Memory B cell (primary cell): ENCODE results near the gene DAPK2.

Source experiments
- ATAC-seq: fragments of 150-1000 bp; cut with Tn5 transposase; 2 replicates; pipeline ENCODE4 v1.10.0; 2021; ENCODE audit warnings: low read depth, mild to moderate bottlenecking, moderate library complexity
- DNase-seq, 2 donors: peaks; one replicate each; pipeline ENCODE4 v3.0.0; 2022; ENCODE audit warnings: low spot score in 2 of 2
- H3K27ac Mint-ChIP-seq: one replicate; pipeline ENCODE4 v1.8.0; 2022; ENCODE audit warnings: mild to moderate bottlenecking, moderate library complexity, mixed read lengths
- H3K27me3 Mint-ChIP-seq: one replicate; pipeline ENCODE4 v1.8.0; 2022; ENCODE audit warnings: mixed read lengths
- H3K36me3 Mint-ChIP-seq: one replicate; pipeline ENCODE4 v1.8.0; 2022; ENCODE audit warnings: mild to moderate bottlenecking, mixed read lengths
- H3K4me1 Mint-ChIP-seq: one replicate; pipeline ENCODE4 v1.8.0; 2022; ENCODE audit warnings: mixed read lengths
- H3K4me3 Mint-ChIP-seq: one replicate; pipeline ENCODE4 v1.8.0; 2022; ENCODE audit warnings: mild to moderate bottlenecking, moderate library complexity, mixed read lengths
- H3K9me3 Mint-ChIP-seq: one replicate; pipeline ENCODE4 v1.8.0; 2022; ENCODE audit warnings: mixed read lengths

DAPK2 gene

DNA sequence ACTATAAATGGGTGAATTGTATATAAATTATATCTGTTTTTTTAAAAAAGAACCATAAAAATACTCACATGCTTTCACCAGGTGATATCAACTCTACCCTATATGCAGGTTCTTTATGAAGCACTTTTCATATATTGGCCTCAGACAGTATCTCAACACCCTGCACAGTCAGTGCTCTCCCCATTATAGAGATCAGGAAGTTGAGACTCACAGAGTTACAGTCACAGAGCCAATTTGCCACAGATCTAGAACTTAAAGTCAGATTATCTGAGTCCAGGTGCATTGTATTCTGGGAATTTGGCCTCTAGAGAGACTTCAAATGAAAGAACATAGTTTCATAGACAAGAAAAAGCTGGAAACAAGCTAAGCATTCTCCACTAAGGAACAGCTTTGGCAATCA lies 38.1 kb downstream of the DAPK2 start:
- no peak overlapping the region for H3K4me3 Mint-ChIP-seq
- DNase-seq: no peak
- peaks cover 44% of the 10 kb centered on the region for H3K4me1 Mint-ChIP-seq
- no peaks in the 10 kb centered on the region for H3K27me3 Mint-ChIP-seq
- peaks cover 8% of the 10 kb centered on the region for H3K36me3 Mint-ChIP-seq
- no peak for ATAC-seq
- H3K9me3 Mint-ChIP-seq: no peaks in the 10 kb centered on the region
- peak overlapping the region; percentile 37 for H3K27ac Mint-ChIP-seq

DNA sequence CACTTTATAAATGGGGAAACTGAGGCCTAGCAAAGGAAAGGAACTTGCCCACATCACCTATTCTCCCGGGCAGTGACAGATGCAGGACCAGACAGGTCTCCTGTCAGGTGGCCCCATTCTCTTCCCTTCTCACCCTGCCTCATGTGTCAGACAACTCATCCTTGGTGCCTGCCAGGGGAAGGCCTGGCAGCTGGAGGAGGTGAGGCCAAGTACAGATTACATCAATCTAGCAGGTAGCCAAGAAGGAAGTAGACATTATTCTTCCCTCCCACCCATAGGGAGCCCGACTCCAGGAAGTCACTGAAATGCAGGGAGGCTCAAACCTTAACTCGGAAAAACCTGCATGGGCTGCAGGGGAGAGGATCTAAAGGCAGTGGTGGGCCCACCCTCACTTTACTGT lies 39.6 kb downstream of the DAPK2 start:
- no peaks in the 10 kb centered on the region for H3K27me3 Mint-ChIP-seq
- peaks cover 43% of the 10 kb centered on the region for H3K4me1 Mint-ChIP-seq
- DNase-seq (no peak), ATAC-seq (no peak)
- H3K27ac Mint-ChIP-seq: no peak overlapping the region
- peaks cover 9% of the 10 kb centered on the region for H3K36me3 Mint-ChIP-seq
- H3K4me3 Mint-ChIP-seq: no peak overlapping the region
- H3K9me3 Mint-ChIP-seq: no peaks in the 10 kb centered on the region

DNA sequence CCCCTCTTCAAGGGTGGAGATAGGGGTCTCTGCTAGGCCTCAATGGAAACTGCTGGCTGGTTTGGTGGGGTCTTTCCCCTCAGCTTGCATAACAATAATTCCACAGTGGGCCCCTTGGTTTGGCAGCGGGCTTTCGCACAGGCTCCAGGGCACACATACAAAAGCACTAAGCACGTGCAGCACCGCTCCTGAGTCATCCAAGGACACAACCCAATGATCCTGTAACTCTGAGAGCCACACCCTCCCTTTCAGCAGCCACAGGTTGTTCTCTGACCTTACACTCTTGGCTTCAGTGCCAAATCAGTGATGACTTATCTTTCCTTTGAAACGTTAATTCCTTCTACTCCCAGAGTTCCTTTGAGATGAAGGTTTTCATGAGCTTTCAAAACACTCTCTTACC lies 41.7 kb downstream of the DAPK2 start:
- H3K27ac Mint-ChIP-seq: no peak overlapping the region
- DNase-seq (no peak), ATAC-seq (no peak)
- no peak overlapping the region for H3K4me3 Mint-ChIP-seq
- H3K9me3 Mint-ChIP-seq: no peaks in the 10 kb centered on the region
- H3K27me3 Mint-ChIP-seq: no peaks in the 10 kb centered on the region
- peaks cover 43% of the 10 kb centered on the region for H3K4me1 Mint-ChIP-seq
- H3K36me3 Mint-ChIP-seq: peaks cover 11% of the 10 kb centered on the region

DNA sequence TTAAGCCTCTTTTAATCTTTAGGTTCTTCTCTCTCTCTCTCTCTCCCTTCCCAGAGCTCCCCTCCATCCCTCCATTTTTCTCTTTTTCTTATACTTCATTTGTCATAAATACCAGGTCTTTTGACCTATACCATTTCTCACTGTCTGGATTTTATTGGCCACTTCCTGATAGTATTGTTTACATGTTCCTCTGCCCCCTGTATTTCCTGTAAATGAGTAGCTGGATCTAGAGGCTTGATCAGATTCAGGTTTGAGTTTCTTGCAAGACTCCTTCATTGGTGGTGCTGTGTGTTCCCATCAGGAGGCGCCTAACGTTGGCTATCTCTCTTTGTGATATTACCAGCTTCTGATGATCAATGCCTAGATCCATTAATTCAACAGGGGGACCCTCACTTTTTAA lies 42.2 kb downstream of the DAPK2 start:
- H3K4me1 Mint-ChIP-seq: peaks cover 39% of the 10 kb centered on the region
- no peak for DNase-seq
- no peak overlapping the region for H3K27ac Mint-ChIP-seq
- no peaks in the 10 kb centered on the region for H3K9me3 Mint-ChIP-seq
- H3K27me3 Mint-ChIP-seq: no peaks in the 10 kb centered on the region
- no peak overlapping the region for H3K4me3 Mint-ChIP-seq
- H3K36me3 Mint-ChIP-seq: peaks cover 11% of the 10 kb centered on the region
- ATAC-seq: no peak

DNA sequence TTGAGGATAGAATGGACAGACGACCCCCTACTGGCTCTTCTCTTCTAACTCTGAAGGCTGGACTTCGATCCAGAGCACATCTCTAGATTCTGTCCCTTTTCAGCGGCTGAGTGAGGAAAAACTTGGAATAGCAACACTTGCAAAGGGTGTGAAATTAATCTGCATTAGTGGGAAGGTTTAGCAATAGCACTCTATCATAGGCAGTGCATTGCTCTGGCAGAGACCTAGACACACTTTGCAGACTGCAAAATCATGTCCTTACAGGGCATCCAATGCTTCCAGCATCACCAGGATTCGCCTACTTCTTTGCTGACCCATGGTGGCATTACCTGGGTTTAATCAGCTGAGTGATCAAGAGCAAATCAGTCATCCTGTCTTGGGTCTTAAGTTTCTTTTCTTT lies 43.1 kb downstream of the DAPK2 start:
- DNase-seq (no peak), ATAC-seq (no peak)
- H3K27ac Mint-ChIP-seq: peak overlapping the region; percentile 19
- H3K4me1 Mint-ChIP-seq: peaks cover 39% of the 10 kb centered on the region
- H3K27me3 Mint-ChIP-seq: no peaks in the 10 kb centered on the region
- H3K9me3 Mint-ChIP-seq: no peaks in the 10 kb centered on the region
- peaks cover 11% of the 10 kb centered on the region for H3K36me3 Mint-ChIP-seq
- H3K4me3 Mint-ChIP-seq: no peak overlapping the region

DNA sequence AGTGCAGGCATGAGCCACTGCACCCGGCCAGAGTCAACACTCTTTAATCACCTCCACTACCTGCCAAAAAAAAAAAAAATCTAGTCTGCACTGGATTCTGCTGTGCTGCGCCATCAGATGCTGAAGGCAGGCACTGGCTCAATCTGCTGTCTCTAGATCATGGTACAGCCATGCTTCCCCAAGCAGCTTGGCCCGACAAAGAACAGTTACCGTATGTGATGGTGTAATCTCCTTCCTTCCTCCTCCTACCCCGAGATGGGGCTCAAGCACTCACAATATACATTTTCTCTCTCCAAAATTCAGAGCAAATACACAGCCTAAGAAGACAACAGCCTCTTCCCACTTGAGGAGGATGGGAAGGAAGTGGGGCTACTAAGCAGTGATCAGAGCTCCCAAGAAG lies 45.1 kb downstream of the DAPK2 start:
- DNase-seq: no peak
- peaks cover 11% of the 10 kb centered on the region for H3K36me3 Mint-ChIP-seq
- no peaks in the 10 kb centered on the region for H3K9me3 Mint-ChIP-seq
- H3K27me3 Mint-ChIP-seq: no peaks in the 10 kb centered on the region
- H3K4me1 Mint-ChIP-seq: peaks cover 34% of the 10 kb centered on the region
- no peak for ATAC-seq
- no peak overlapping the region for H3K4me3 Mint-ChIP-seq
- H3K27ac Mint-ChIP-seq: no peak overlapping the region

DNA sequence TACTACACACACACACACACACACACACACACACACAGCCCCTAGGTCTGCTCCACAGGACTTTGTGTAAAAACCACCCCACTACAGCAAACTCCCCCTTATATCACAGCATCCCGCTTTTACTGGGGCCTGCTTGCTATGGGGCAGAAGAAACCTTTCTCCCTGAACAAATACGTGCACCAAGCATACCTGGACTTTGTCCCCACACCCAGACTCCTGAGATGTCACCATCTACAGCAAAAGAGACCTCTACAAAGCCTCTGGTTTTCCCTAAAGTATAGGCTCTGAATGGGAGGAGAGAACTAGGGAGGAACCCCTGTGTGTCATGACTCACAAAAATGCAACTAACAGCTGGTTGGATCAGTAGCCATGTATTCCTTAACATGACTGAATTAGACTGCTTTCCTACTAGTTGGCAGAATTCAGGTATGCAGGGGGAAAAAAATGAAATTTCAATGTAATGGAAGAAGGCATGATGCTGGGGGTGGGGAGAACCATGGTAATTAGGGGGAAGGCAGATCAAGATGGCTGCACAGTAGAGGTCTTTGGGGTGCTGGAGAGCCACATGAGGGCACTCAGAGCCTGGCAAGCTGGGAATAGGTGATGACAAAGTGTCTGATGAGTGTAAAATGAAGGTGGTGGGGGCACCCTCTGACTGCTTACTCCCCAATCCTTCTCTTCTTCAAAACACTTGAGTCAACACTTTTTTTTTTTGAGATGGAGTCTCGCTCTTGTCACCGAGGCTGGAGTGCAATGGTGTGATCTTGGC lies 45.9 kb downstream of the DAPK2 start:
- no peaks in the 10 kb centered on the region for H3K27me3 Mint-ChIP-seq
- ATAC-seq (no peak), DNase-seq (no peak)
- no peaks in the 10 kb centered on the region for H3K9me3 Mint-ChIP-seq
- H3K36me3 Mint-ChIP-seq: peaks cover 11% of the 10 kb centered on the region
- H3K27ac Mint-ChIP-seq: peak overlapping the region; percentile 31
- H3K4me1 Mint-ChIP-seq: peaks cover 32% of the 10 kb centered on the region
- no peak overlapping the region for H3K4me3 Mint-ChIP-seq

DNA sequence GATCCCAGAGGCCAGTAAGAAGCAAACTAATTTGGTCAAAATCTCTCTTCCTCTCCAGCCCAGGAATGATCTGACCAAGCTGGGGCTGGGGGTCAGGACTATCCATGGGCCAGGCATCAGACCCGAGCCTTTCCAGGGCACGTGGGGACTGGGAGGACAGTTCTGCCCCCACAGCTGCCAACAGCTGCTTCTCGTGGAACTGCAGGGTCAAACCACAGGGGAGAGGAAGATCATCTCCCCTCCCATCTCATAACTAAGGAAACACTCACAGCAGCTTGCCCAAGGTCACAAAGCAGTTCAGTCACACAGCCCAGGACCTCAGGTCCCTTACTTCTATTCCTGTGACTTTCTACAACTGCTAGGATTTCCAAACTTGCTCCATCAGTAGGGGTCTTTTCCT lies 47.1 kb downstream of the DAPK2 start:
- peak overlapping the region; percentile 3 for H3K4me3 Mint-ChIP-seq
- DNase-seq: no peak

DNA sequence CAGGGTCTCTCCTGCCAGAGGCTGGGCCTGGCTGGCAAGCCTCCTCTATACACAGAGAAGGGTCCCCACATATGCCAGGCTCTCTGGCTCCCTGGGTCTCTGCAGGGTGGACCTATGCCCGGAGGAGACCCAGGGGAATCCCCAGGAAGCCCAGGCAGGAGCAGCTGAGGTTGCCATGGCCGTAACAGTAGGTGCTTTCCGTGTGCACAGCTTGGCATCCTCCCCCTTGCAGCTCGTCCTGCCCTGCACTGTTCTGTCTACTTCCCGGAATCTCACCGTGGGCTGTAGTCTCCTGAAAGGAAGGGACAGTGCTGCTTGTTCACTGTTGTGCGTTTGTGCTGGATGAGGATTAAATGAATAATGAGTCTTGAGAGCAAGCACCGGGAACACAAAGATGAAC lies 47.8 kb downstream of the DAPK2 start:
- Mint-ChIP-seq H3K27me3 (no peaks in the 10 kb centered on the region), H3K36me3 (peaks cover 3% of the 10 kb centered on the region), H3K27ac (peak overlapping the region; percentile 29), H3K4me3 (no peak overlapping the region), H3K4me1 (peaks cover 37% of the 10 kb centered on the region), H3K9me3 (no peaks in the 10 kb centered on the region)
- DNase-seq (no peak), ATAC-seq (peak; percentile 80)

More for the DNA sequence above, 47.1 kb downstream of the DAPK2 start:
- Mint-ChIP-seq H3K36me3 (peaks cover 5% of the 10 kb centered on the region), H3K4me1 (peaks cover 33% of the 10 kb centered on the region), H3K27ac (peak overlapping the region; percentile 29), H3K27me3 (no peaks in the 10 kb centered on the region), H3K9me3 (no peaks in the 10 kb centered on the region)
- ATAC-seq: no peak

DNA sequence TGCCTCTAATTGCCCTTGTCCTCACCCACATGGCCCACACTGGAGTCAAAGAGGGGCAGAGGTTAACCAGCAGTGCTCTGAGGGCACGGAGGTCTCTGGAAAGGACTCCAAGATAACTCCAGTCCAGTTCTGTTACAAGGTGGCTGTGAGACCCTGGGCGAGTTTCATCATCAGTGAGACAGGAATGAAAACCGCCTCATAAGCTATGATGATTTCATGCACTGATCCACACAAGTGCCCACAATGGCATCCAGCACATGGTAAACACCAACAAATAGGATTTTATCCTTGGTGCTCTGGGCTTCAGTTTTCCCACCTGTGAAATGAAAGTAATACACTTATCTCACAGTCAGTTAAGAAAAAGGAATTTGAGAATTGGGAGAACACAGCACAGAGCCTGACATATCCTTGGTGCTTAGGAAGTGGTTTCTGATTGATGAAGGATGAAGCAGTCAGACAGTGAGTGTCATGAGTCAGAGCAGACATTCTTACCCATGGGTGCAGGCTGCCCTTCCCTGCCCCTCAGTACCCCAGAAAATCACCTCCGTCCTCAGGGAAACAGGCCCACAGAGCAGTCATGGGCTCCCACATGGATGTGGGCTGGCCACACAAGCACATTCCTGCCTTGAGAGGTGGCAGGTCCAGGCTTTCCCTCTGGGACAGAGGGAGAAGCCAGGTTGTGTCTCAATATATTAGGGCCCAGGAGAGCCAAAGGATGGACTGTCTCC lies 48.4 kb downstream of the DAPK2 start:
- H3K4me3 Mint-ChIP-seq: no peak overlapping the region
- H3K4me1 Mint-ChIP-seq: peaks cover 41% of the 10 kb centered on the region
- H3K27ac Mint-ChIP-seq: no peak overlapping the region
- no peaks in the 10 kb centered on the region for H3K9me3 Mint-ChIP-seq
- DNase-seq (no peak), ATAC-seq (no peak)
- H3K27me3 Mint-ChIP-seq: no peaks in the 10 kb centered on the region
- peaks cover 3% of the 10 kb centered on the region for H3K36me3 Mint-ChIP-seq

DNA sequence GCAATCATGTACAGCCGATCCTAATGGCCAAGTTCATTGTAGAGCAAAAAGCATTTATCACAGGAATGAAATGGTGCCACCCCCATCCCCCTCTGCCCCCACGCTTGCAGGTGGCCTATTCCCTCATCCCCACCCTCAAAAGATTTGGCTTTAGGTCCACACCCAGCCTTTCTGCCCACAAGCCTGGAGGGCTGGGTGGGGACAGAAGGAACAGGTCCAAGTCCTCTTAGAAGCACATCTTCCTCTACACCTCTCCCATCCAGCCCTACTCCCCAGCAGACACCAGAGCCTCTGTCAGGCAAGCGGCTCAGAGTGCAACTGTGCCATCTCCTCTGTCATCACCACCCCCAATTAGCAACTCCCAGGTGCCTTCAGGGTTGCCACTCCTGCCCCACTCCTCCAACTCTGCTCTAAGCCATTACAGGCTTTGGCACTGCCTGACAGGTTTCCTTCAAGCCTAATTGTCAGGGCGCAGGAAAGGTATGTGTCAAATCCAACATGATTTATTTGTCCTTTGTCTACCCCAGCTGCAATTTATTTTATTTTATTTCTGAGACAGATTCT lies 49.4 kb downstream of the DAPK2 start:
- ATAC-seq (no peak), DNase-seq (no peak)
- no peak overlapping the region for H3K27ac Mint-ChIP-seq
- no peaks in the 10 kb centered on the region for H3K9me3 Mint-ChIP-seq
- no peaks in the 10 kb centered on the region for H3K27me3 Mint-ChIP-seq
- H3K4me3 Mint-ChIP-seq: no peak overlapping the region
- peaks cover 47% of the 10 kb centered on the region for H3K4me1 Mint-ChIP-seq
- peaks cover 3% of the 10 kb centered on the region for H3K36me3 Mint-ChIP-seq

DNA sequence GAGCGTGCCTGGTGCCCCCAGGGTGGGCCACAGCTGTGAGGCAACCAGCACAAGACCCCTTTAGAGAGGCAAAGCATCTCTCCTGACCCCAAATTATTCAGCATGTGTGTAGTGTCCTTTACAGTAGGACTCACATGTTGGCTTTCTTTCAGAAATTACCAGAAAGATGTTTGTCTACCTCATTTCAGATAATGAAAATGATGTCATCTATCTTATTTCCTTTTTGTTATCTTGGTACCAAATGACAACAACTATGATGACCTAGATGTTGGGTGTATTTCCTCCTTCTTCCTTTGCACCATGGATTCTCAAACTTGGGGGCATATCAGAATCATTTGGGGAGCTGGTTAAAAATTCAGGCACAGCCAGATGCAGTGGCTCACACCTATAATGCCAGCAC lies 50.5 kb downstream of the DAPK2 start:
- H3K9me3 Mint-ChIP-seq: no peaks in the 10 kb centered on the region
- peaks cover 53% of the 10 kb centered on the region for H3K4me1 Mint-ChIP-seq
- no peaks in the 10 kb centered on the region for H3K36me3 Mint-ChIP-seq

DNA sequence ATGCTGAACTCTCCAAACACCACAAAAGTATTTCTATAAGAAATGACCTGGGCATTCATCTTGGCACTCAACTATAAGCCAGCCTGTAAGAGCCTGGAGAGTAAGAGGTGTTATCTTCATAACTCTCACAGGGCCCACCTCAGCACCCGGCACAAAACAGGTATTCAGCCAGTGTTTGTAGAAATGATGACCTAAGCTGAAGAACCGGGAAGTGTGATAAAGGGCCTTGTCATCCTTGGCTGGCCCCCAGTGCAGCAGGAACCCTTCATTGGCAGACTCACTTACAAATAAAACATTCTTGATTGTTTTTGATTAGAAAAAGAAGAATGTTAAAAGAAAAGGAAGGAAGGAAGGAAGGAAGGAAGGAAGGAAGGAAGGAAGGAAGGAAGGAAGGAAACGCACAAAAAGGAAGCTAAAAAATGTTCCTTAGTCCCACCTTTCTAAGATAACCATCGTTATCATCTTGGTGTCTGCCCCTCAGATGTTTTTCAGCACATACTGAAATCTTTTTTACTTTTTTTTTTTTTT lies 52.1 kb downstream of the DAPK2 start:
- Mint-ChIP-seq H3K36me3 (no peaks in the 10 kb centered on the region), H3K4me3 (no peak overlapping the region), H3K4me1 (peaks cover 54% of the 10 kb centered on the region), H3K27me3 (no peaks in the 10 kb centered on the region), H3K9me3 (no peaks in the 10 kb centered on the region), H3K27ac (peak overlapping the region; percentile 36)
- DNase-seq (no peak), ATAC-seq (no peak)

More for the DNA sequence above, 50.5 kb downstream of the DAPK2 start:
- no peak for DNase-seq
- Mint-ChIP-seq H3K4me3 (no peak overlapping the region), H3K27ac (peak overlapping the region; percentile 39), H3K27me3 (no peaks in the 10 kb centered on the region)
- no peak for ATAC-seq

DNA sequence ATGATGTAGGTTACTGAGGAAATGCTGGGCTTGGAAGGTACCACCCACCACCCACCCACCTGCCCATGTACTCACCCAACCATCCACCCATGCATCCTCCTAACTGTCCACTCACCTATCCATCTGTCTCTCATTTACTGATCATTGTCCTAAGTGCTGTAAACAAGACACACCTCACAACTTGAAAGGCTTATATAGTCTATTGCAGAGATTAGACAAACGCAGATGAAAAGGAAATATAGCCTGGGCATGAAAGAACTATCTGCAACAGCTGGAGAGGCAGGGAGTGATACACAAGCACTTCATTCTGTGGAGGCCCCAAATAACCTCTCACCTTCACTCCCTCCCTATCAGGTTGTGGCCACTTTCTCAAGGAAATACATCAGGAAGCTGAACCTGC lies 54.0 kb downstream of the DAPK2 start:
- H3K36me3 Mint-ChIP-seq: no peaks in the 10 kb centered on the region
- H3K4me3 Mint-ChIP-seq: peak overlapping the region; percentile 24
- no peaks in the 10 kb centered on the region for H3K9me3 Mint-ChIP-seq
- H3K27ac Mint-ChIP-seq: peak overlapping the region; percentile 88
- ATAC-seq (no peak), DNase-seq (no peak)
- no peaks in the 10 kb centered on the region for H3K27me3 Mint-ChIP-seq
- H3K4me1 Mint-ChIP-seq: peaks cover 48% of the 10 kb centered on the region
